Gastroesophageal sphincter (tissue), 4 donors: ENCODE results near the gene PAIP2B. TPM values are rescaled to one million over a fixed set of nuclear protein-coding genes. Genes with fewer than 3 reads are reported as not detected.
"Not testable (repeated sequence)": the region's sequence is repeated elsewhere in the genome, so short reads cannot be mapped to it uniquely, and the experiment has no call there.

Source experiments
- ATAC-seq: fragments of 150-250 bp; one replicate; pipeline ENCODE4 v1.9.1; 2016; ENCODE audit warnings: mild to moderate bottlenecking, moderate library complexity
- H3K27ac ChIP-seq, 4 donors: fragments of 200-600 bp; sonication (generic) in 3 of 4; 1 replicate in 3 of 4; 2 replicates in 1 of 4; pipeline ENCODE4 v1.5.1; 2016 to 2019
- H3K27me3 ChIP-seq: fragments of 200-600 bp; sonication (generic); one replicate; pipeline ENCODE4 v1.5.1; 2019
- H3K36me3 ChIP-seq, 2 donors: fragments of 200-600 bp; sonication (generic); one replicate each; pipeline ENCODE4 v1.5.1; 2019; ENCODE audit warnings: control low read depth in 1 of 2
- H3K4me1 ChIP-seq, 3 donors: fragments of 200-600 bp; sonication (generic); 1 replicate in 2 of 3; 2 replicates in 1 of 3; pipeline ENCODE4 v1.5.1; 2016 to 2019; ENCODE audit warnings: control low read depth in 2 of 3
- H3K4me3 ChIP-seq, 2 donors: fragments of 200-600 bp; sonication (generic); one replicate each; pipeline ENCODE4 v1.5.1; 2019; ENCODE audit warnings: mild to moderate bottlenecking in 1 of 2, moderate library complexity in 1 of 2
- H3K9me3 ChIP-seq, 3 donors: fragments of 200-600 bp; sonication (generic); one replicate each; pipeline ENCODE4 v1.5.1; 2017 to 2019; ENCODE audit warnings: control low read depth in 2 of 3
- CTCF ChIP-seq, 4 experiments: fragments of 200-600 bp in 2 of 4; fragments of 450-650 bp in 2 of 4; sonication (generic) in 1 of 4; IDR thresholded peaks; one replicate each; pipeline ENCODE4 v1.5.1; 2017 to 2019; ENCODE audit warnings: antibody characterized with exemption in 4 of 4, mild to moderate bottlenecking in 2 of 4, moderate library complexity in 2 of 4
- EP300 ChIP-seq: sonication (generic); formaldehyde crosslinking; IDR thresholded peaks from one replicate; pipeline ENCODE4 v1.6.1; 2017; ENCODE audit warnings: antibody characterized with exemption, mild to moderate bottlenecking
- POLR2A ChIP-seq, 2 donors: fragments of 450-650 bp; IDR thresholded peaks; one replicate each; pipeline ENCODE4 v1.6.1; 2017; ENCODE audit warnings: antibody characterized with exemption in 2 of 2, mild to moderate bottlenecking in 2 of 2, moderate library complexity in 1 of 2
- POLR2AphosphoS5 ChIP-seq: sonication (generic); formaldehyde crosslinking; IDR thresholded peaks from one replicate; pipeline ENCODE4 v1.6.1; 2017; ENCODE audit warnings: antibody characterized with exemption
- WGBS, 2 donors: methylation state at CpG; one replicate each; pipeline ENCODE4 v1.1.5; 2018; ENCODE audit warnings: low coverage in 1 of 2; 5-methylcytosine and 5-hydroxymethylcytosine counted together
- total RNA-seq, 4 donors: library from RNA; depleted of rRNA; stranded (reverse); fragments of >200 nt; gene quantifications; one replicate each; pipeline ENCODE4 v1.1.0, GENCODE V29; 2016

Gene PAIP2B
- total RNA-seq, 4 donors from 2014 or later: 15.1 to 19.3 (median 16.4) TPM

DNA sequence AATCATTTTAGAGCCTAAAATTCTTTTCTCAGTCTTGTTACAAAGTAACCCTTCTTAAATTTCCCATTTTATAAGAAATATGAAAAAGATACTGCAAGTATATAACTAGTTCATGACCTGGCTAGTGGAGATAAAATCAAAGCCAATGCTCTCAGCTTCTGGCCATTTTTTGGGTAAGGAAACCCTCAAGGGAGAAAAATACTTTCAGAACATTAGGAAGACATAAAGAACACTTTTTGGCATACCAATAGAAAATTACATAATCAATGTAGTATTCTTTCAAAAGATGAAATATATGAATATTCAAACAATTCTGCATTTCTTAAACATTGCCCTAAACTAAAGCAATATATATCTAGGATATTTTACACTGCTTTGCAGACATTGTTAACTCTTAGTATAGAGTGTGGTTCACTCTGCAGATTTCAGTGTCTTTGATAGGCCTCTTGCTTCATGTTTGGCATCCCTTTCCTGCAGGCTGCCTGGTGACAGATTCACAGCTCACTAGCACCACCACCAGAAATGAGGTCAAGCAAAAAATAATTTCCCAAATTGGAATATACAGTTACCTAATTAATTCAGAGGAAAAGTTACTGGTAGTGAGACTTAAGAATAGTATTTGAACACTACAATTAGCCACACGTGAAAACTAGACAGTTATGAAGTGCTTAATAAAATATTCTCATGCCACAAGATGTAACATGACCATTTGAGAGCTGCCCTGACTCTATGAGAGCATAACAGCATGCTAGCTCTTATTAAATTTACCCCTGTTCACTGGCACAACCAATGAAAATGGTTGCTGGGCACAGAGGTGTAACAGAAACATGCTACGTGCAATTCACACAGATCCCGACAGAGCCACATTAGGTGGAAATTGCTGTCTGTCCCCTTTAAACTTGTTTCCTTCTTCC is 36.0 kb downstream of the PAIP2B start:
- no peak for ATAC-seq
- Histone ChIP-seq H3K4me1 (peaks cover 0 to 10% (median 0%) of the 10 kb centered on the region in 3 donors), H3K4me3 (no peak overlapping the region), H3K27ac (no peak overlapping the region), H3K27me3 (no peaks in the 10 kb centered on the region), H3K36me3 (peaks cover 0 to 32% of the 10 kb centered on the region in 2 donors), H3K9me3 (no peaks in the 10 kb centered on the region)
- TF ChIP-seq EP300 (no peak), CTCF (IDR thresholded peaks at IDR 0.05) (peak in 3 of 4 experiments; percentile 23 to 41 (median 30)), POLR2AphosphoS5 (no peak), POLR2A (IDR thresholded peaks at IDR 0.05) (no peak)
- WGBS, 2 donors: 26 to 58% methylated on average over 3 of the region's 3 CpGs

DNA sequence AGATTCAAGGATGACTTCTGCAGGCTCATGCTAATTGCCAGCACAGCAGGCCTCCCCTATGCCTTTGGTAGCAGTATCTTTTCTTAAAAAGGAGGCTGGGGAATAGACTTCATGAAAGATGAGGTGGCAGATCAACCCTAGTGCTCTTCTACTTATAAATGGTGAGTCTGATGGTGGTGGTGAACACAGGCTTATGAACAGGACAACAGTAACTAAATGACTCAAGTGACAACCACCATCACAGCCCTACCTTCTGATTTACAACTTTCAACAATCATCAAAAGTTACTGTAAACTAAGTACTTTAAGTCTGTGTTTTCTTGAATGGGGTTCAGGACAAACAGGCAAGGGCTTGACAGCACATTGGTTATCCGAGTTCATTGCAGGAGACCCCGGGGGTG is 39.3 kb downstream of the PAIP2B start:
- no peaks in the 10 kb centered on the region for H3K9me3 ChIP-seq
- no peak for TF ChIP-seq POLR2A (IDR thresholded peaks at IDR 0.05)

GRCh38 chr2:71186973-71187372 is 39.9 kb downstream of the PAIP2B start:
- Histone ChIP-seq H3K27me3 (no peaks in the 10 kb centered on the region), H3K36me3 (peaks cover 0 to 39% of the 10 kb centered on the region in 2 donors), H3K4me1 (peaks cover 0 to 10% (median 0%) of the 10 kb centered on the region in 3 donors), H3K4me3 (no peak overlapping the region), H3K27ac (no peak overlapping the region), H3K9me3 (no peaks in the 10 kb centered on the region)
- no peak for TF ChIP-seq CTCF (IDR thresholded peaks at IDR 0.05)
- no peak for TF ChIP-seq EP300
- TF ChIP-seq POLR2AphosphoS5: no peak
- TF ChIP-seq POLR2A (IDR thresholded peaks at IDR 0.05): no peak
- ATAC-seq: no peak
- 44 to 67% methylated on average over 1 of the region's 1 CpG for WGBS, 2 donors

More for the DNA sequence above, 39.3 kb downstream of the PAIP2B start:
- Histone ChIP-seq H3K4me1 (peaks cover 0 to 10% (median 0%) of the 10 kb centered on the region in 3 donors), H3K27me3 (no peaks in the 10 kb centered on the region), H3K36me3 (peaks cover 0 to 39% of the 10 kb centered on the region in 2 donors), H3K27ac (no peak overlapping the region), H3K4me3 (no peak overlapping the region)
- 55 to 71% methylated on average over 1 to 2 of the region's 2 CpGs for WGBS, 2 donors
- no peak for ATAC-seq

- H3K36me3 ChIP-seq: peaks cover 0 to 27% of the 10 kb centered on the region in 2 donors
Measured at GRCh38 chr2:71183306-71184115, 43.4 kb downstream of the PAIP2B start.

GRCh38 chr2:71181316-71181715 is 45.6 kb downstream of the PAIP2B start:
- Histone ChIP-seq H3K36me3 (peaks cover 0 to 10% of the 10 kb centered on the region in 2 donors), H3K27ac (no peak overlapping the region), H3K27me3 (no peaks in the 10 kb centered on the region), H3K4me1 (no peaks in the 10 kb centered on the region), H3K4me3 (no peak overlapping the region), H3K9me3 (no peaks in the 10 kb centered on the region)
- 61 to 77% methylated on average over 2 of the region's 2 CpGs for WGBS, 2 donors
- no peak for ATAC-seq
- TF ChIP-seq POLR2AphosphoS5 (no peak), CTCF (IDR thresholded peaks at IDR 0.05) (no peak), POLR2A (IDR thresholded peaks at IDR 0.05) (no peak), EP300 (no peak)

More at GRCh38 chr2:71183306-71184115, 43.4 kb downstream of the PAIP2B start:
- not testable (repeated sequence) for H3K4me3 ChIP-seq, H3K4me1 ChIP-seq, ATAC-seq, H3K27ac ChIP-seq, H3K27me3 ChIP-seq, H3K9me3 ChIP-seq
- WGBS, 2 donors: 0 to 21% methylated on average over 1 to 2 of the region's 5 CpGs

DNA sequence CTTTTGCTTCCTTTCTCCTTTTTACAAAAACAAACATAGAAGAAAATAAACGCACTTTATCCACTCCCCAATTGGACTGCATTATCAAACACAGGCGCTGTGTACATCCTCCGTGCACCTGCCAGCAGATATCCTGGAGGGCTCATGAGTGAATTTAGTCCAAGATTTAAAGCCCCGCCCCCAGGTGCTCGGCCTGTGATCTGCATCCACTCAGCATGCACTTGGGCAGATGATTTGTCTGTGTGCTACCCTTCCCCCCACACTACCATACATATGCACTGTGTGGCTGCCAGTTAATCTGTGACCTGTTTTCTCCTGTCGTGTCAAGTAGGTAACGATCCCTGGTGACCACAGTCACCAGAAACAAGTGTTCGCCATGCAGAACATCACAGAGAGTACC is 48.1 kb downstream of the PAIP2B start:
- not testable (repeated sequence) for H3K36me3 ChIP-seq, H3K27me3 ChIP-seq, H3K27ac ChIP-seq, H3K4me3 ChIP-seq, H3K4me1 ChIP-seq, ATAC-seq, H3K9me3 ChIP-seq
- WGBS, 2 donors: 72 to 80% methylated on average over 4 to 5 of the region's 8 CpGs
